SK-N-SH (cell line): Measurements from ENCODE around the gene HPS5. TPM values are rescaled to one million over a fixed set of nuclear protein-coding genes. Genes with fewer than 3 reads are reported as not detected.

Experiments
- CTCF ChIA-PET: fragments of 300-600, 350-600 bp; formaldehyde crosslinking; extraction: SDS; loops from one replicate; lab custom pipeline; 2021; lab: Yijun Ruan, JAX
- POLR2A ChIA-PET: fragments of 350-600 bp; sonication (Branson Sonifier 250); formaldehyde crosslinking; extraction: SDS; loops from one replicate; lab custom pipeline; 2020; ENCODE audit warnings: antibody characterized with exemption, inconsistent platforms; lab: Yijun Ruan, JAX
- DNase-seq: peaks from one replicate; pipeline ENCODE4 v3.0.0; 2012
- H2AFZ ChIP-seq: fragments of 200-600 bp; sonication (generic); 2 replicates; pipeline ENCODE4 v1.8.1; 2016; ENCODE audit warnings: antibody characterized with exemption, mild to moderate bottlenecking, low read depth
- H3F3A ChIP-seq: fragments of 200-600 bp; sonication (generic); replicated peaks from 2 replicates; pipeline ENCODE3; 2016; ENCODE audit warnings: antibody characterized with exemption, mild to moderate bottlenecking; ENCODE audit not compliant: insufficient read depth
- H3K27ac ChIP-seq, 2 experiments: fragments of 200-500 bp in 1 of 2; fragments of 200-600 bp in 1 of 2; sonication (Bioruptor generic) in 1 of 2; sonication (generic), shearing (Covaris generic) in 1 of 2; 2 replicates each; pipeline versions ENCODE4 v1.5.1 to v1.6.1; 2014 to 2016; ENCODE audit warnings: low read depth in 2 of 2, inconsistent platforms in 1 of 2, low read length in 1 of 2, mild to moderate bottlenecking in 1 of 2, mixed read lengths in 1 of 2
- H3K27me3 ChIP-seq: fragments of 200-600 bp; sonication (generic), shearing (Covaris generic); 2 replicates; pipeline ENCODE4 v1.6.1; 2016; ENCODE audit warnings: mixed run types; ENCODE audit not compliant: insufficient read depth
- H3K36me3 ChIP-seq, 2 experiments: fragments of 200-500 bp in 1 of 2; fragments of 200-600 bp in 1 of 2; sonication (Bioruptor generic) in 1 of 2; sonication (generic) in 1 of 2; replicated peaks in 1 of 2; 2 replicates each; pipeline versions ENCODE3 to v1.5.1; 2014 to 2016; ENCODE audit warnings: low read length in 1 of 2, mild to moderate bottlenecking in 1 of 2; ENCODE audit not compliant: insufficient read depth in 2 of 2, control insufficient read depth in 1 of 2
- H3K4me1 ChIP-seq, 2 experiments: fragments of 200-500 bp in 1 of 2; fragments of 200-600 bp in 1 of 2; sonication (Bioruptor generic) in 1 of 2; sonication (generic), shearing (Covaris generic) in 1 of 2; 2 replicates each; pipeline versions ENCODE4 v1.5.1 to v1.6.1; 2014 to 2016; ENCODE audit warnings: low read depth in 1 of 2, low read length in 1 of 2, mixed run types in 1 of 2; ENCODE audit not compliant: insufficient read depth in 2 of 2, control insufficient read depth in 1 of 2
- H3K4me2 ChIP-seq: fragments of 200-600 bp; sonication (generic), shearing (Covaris generic); 2 replicates; pipeline ENCODE4 v1.6.1; 2017; ENCODE audit warnings: mixed run types
- H3K4me3 ChIP-seq, 2 experiments: fragments of 200-500 bp in 1 of 2; fragments of 200-600 bp in 1 of 2; sonication (Bioruptor generic) in 1 of 2; sonication (generic), shearing (Covaris generic) in 1 of 2; 2 replicates each; pipeline versions ENCODE4 v1.5.1 to v1.8.1; 2014 to 2016; ENCODE audit warnings: low read depth in 2 of 2, inconsistent platforms in 1 of 2, low read length in 1 of 2, mild to moderate bottlenecking in 1 of 2, mixed read lengths in 1 of 2, moderate library complexity in 1 of 2
- H3K79me2 ChIP-seq: fragments of 200-600 bp; sonication (generic); 2 replicates; pipeline ENCODE4 v1.8.1; 2017; ENCODE audit warnings: mild to moderate bottlenecking; ENCODE audit not compliant: insufficient read depth
- H3K9ac ChIP-seq: fragments of 200-600 bp; sonication (generic); 2 replicates; pipeline ENCODE4 v1.6.1; 2017; ENCODE audit warnings: mixed run types
- H3K9me2 ChIP-seq: fragments of 200-600 bp; sonication (generic); 2 replicates; pipeline ENCODE4 v1.6.1; 2017; ENCODE audit warnings: mixed run types
- H3K9me3 ChIP-seq: fragments of 200-600 bp; sonication (generic); 2 replicates; pipeline ENCODE4 v1.6.1; 2017; ENCODE audit warnings: mixed run types, mild to moderate bottlenecking, moderate library complexity
- H4K20me1 ChIP-seq: fragments of 200-600 bp; sonication (generic); 2 replicates; pipeline ENCODE4 v1.6.1; 2017; ENCODE audit warnings: mild to moderate bottlenecking, mixed run types; ENCODE audit not compliant: insufficient read depth
- FOXJ3 ChIP-seq: sonication (generic); formaldehyde crosslinking; IDR thresholded peaks from 2 replicates; pipeline ENCODE4 v1.5.1; 2020; ENCODE audit warnings: mild to moderate bottlenecking, missing genetic modification reagents
- GATA2 ChIP-seq: sonication (generic); formaldehyde crosslinking; IDR thresholded peaks from 2 replicates; pipeline ENCODE4 v1.5.0; 2020; ENCODE audit warnings: mild to moderate bottlenecking, missing genetic modification reagents
- JUND ChIP-seq: IDR thresholded peaks from 2 replicates; pipeline ENCODE4 v1.4.0; 2012
- MXI1 ChIP-seq: IDR thresholded peaks from 2 replicates; pipeline ENCODE4 v1.6.1; 2012; ENCODE audit warnings: mild to moderate bottlenecking, low read depth, low read length, improper control_type of control experiment
- POLR2AphosphoS5 ChIP-seq: IDR thresholded peaks from 2 replicates; pipeline ENCODE4 v1.6.1; 2012; ENCODE audit warnings: low read depth, low read length
- RAD21 ChIP-seq: IDR thresholded peaks from 2 replicates; pipeline ENCODE4 v1.6.1; 2012; ENCODE audit warnings: mild to moderate bottlenecking, low read length
- RXRA ChIP-seq: IDR thresholded peaks from 2 replicates; pipeline ENCODE4 v1.4.0; 2012; ENCODE audit warnings: low read depth, mild to moderate bottlenecking, borderline replicate concordance
- SMC3 ChIP-seq: IDR thresholded peaks from 2 replicates; pipeline ENCODE4 v1.6.1; 2012; ENCODE audit warnings: low read depth, low read length, improper control_type of control experiment
- TEAD4 ChIP-seq: IDR thresholded peaks from 2 replicates; pipeline ENCODE4 v1.4.0; 2012; ENCODE audit warnings: mild to moderate bottlenecking, borderline replicate concordance; ENCODE audit not compliant: insufficient read depth
- YY1 ChIP-seq: IDR thresholded peaks from 2 replicates; pipeline ENCODE4 v1.4.0; 2012; ENCODE audit warnings: low read depth, mild to moderate bottlenecking
- WGBS: methylation state at CpG from one replicate; pipeline ENCODE4 v1.1.6; 2017; ENCODE audit warnings: low lambda C conversion rate; 5-methylcytosine and 5-hydroxymethylcytosine counted together
- polyA plus RNA-seq, 3 experiments: library from polyadenylated mRNA; depleted of rRNA; stranded (reverse); fragments of >200 nt; gene quantifications; 2 replicates each; pipeline ENCODE4 v1.2.3, GENCODE V29; 2012
- TF ChIP-seq, protein P1 (sequence below): IDR thresholded peaks from 2 replicates; pipeline ENCODE4 v1.4.0; 2012; ENCODE audit warnings: low read depth, borderline replicate concordance
- TF ChIP-seq, protein P2 (sequence below): fragments of 200-600 bp; sonication (generic); IDR thresholded peaks from 2 replicates; pipeline ENCODE4 v1.6.1; 2017; ENCODE audit warnings: antibody characterized with exemption, mild to moderate bottlenecking, moderate library complexity
- TF ChIP-seq, protein P3 (sequence below): IDR thresholded peaks from 2 replicates; pipeline ENCODE4 v1.4.0; 2012; ENCODE audit warnings: low read depth
- TF ChIP-seq, protein P4 (sequence below): fragments of 150-350 bp; IDR thresholded peaks from 2 replicates; pipeline ENCODE4 v1.6.1; 2016; ENCODE audit warnings: mild to moderate bottlenecking, low read depth, low read length
- TF ChIP-seq, protein P5 (sequence below): IDR thresholded peaks from 2 replicates; pipeline ENCODE4; 2012
- TF ChIP-seq, protein P6 (sequence below): fragments of 150-350 bp; IDR thresholded peaks from 2 replicates; pipeline ENCODE4 v1.6.1; 2017; ENCODE audit warnings: antibody characterized with exemption, low read length, low read depth, borderline replicate concordance
- TF ChIP-seq, protein P7 (sequence below): IDR thresholded peaks from 2 replicates; pipeline ENCODE4 v1.4.0; 2012; ENCODE audit warnings: low read depth, borderline replicate concordance

The HPS5 gene
- polyA plus RNA-seq, 1 of the 3 experiments (the other 2 are of a cell fraction) = 8.2 TPM

DNA sequence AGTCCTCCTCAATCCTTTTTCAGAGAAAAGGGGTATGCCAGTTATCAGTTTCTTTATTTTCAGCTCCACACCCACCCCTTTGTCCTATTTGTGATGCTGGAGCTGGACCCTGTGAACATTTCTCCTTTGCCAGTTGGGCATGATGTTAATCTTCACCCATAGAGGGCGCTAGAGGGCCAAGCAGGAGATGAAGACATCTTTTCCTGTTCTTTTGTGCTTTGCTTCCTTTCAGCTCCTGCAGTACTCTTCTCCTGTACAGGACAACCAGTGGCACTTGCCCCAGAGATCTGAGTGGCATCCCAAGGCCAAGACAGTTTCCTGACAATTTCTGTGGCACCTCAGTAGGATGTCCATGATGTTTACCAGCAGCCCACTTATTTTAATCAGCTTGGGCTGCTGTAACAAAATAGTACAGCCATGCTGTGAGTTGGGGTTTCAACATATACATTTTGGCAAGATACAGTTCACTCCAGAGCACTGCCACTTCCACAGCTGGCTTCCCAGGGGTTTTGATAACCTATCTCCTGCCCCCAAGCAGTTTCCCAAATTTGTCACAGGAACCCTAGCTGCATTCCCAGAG lies 78.1 kb downstream of the HPS5 start:
- DNase-seq = peak; percentile 53
- no peak overlapping the region for H3K27ac ChIP-seq
- peak overlapping the region; percentile 48; the same call in 1 of the 2 replicates for H2AFZ ChIP-seq
- no peaks in the 10 kb centered on the region for H3F3A ChIP-seq
- H4K20me1 ChIP-seq = no peaks in the 10 kb centered on the region
- ChIA-PET POLR2A (no interaction called here), CTCF (interaction anchor here (0.6 to 2.7 kb wide), 54 partner anchors 8 to 632 kb away, joined by 3 to 19 read pairs (median 4); partner anchors contain the start of genes IGSF22, SAA1, SAAL1 and TMEM86A)
- H3K4me3 ChIP-seq = no peak overlapping the region
- no peaks in the 10 kb centered on the region for H3K9me2 ChIP-seq
- no peak overlapping the region for H3K4me2 ChIP-seq
- H3K9ac ChIP-seq = no peak overlapping the region
- no peaks in the 10 kb centered on the region for H3K9me3 ChIP-seq
- H3K79me2 ChIP-seq = no peaks in the 10 kb centered on the region
- WGBS = 0% methylated on average over 1 of the region's 1 CpG
- no peaks in the 10 kb centered on the region for H3K4me1 ChIP-seq
- H3K36me3 ChIP-seq = no peaks in the 10 kb centered on the region
- H3K27me3 ChIP-seq = no peaks in the 10 kb centered on the region; the same call in 1 of the 2 replicates
- TF ChIP-seq RAD21 (peak; percentile 78), POLR2AphosphoS5 (no peak), SMC3 (peak; percentile 53)
- TF ChIP-seq, protein P1, sequence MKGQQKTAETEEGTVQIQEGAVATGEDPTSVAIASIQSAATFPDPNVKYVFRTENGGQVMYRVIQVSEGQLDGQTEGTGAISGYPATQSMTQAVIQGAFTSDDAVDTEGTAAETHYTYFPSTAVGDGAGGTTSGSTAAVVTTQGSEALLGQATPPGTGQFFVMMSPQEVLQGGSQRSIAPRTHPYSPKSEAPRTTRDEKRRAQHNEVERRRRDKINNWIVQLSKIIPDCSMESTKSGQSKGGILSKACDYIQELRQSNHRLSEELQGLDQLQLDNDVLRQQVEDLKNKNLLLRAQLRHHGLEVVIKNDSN = no peak
- TF ChIP-seq, protein P2, sequence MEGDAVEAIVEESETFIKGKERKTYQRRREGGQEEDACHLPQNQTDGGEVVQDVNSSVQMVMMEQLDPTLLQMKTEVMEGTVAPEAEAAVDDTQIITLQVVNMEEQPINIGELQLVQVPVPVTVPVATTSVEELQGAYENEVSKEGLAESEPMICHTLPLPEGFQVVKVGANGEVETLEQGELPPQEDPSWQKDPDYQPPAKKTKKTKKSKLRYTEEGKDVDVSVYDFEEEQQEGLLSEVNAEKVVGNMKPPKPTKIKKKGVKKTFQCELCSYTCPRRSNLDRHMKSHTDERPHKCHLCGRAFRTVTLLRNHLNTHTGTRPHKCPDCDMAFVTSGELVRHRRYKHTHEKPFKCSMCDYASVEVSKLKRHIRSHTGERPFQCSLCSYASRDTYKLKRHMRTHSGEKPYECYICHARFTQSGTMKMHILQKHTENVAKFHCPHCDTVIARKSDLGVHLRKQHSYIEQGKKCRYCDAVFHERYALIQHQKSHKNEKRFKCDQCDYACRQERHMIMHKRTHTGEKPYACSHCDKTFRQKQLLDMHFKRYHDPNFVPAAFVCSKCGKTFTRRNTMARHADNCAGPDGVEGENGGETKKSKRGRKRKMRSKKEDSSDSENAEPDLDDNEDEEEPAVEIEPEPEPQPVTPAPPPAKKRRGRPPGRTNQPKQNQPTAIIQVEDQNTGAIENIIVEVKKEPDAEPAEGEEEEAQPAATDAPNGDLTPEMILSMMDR = peak; percentile 88
- TF ChIP-seq, all 33 proteins: peak for 3

DNA sequence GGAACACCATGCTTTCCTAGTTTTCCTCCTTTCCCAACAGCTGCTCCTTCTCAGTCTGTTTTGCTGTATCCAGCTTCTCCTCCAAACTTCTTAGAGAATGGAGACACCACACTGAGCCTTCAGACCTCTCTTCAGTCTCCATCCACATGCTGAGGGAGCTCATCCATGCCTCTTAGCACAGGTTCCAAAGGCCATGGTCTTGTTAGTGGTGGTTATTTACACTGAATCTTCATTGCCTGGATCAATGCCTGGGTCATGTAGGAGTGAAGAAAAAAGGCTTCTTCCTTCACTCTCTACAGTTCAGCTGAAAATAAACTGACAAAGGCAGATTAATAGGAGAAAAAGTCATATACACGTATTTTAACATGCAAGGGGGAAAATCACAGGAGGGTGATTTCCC lies 82.3 kb downstream of the HPS5 start:
- TF ChIP-seq, protein P3, sequence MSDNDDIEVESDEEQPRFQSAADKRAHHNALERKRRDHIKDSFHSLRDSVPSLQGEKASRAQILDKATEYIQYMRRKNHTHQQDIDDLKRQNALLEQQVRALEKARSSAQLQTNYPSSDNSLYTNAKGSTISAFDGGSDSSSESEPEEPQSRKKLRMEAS = no peak
- TF ChIP-seq FOXJ3 (CRISPR knock-in tag) = no peak
- TF ChIP-seq JUND = no peak
- TF ChIP-seq, protein P4, sequence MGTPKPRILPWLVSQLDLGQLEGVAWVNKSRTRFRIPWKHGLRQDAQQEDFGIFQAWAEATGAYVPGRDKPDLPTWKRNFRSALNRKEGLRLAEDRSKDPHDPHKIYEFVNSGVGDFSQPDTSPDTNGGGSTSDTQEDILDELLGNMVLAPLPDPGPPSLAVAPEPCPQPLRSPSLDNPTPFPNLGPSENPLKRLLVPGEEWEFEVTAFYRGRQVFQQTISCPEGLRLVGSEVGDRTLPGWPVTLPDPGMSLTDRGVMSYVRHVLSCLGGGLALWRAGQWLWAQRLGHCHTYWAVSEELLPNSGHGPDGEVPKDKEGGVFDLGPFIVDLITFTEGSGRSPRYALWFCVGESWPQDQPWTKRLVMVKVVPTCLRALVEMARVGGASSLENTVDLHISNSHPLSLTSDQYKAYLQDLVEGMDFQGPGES = no peak
- no peak for TF ChIP-seq YY1
- TF ChIP-seq, protein P5, sequence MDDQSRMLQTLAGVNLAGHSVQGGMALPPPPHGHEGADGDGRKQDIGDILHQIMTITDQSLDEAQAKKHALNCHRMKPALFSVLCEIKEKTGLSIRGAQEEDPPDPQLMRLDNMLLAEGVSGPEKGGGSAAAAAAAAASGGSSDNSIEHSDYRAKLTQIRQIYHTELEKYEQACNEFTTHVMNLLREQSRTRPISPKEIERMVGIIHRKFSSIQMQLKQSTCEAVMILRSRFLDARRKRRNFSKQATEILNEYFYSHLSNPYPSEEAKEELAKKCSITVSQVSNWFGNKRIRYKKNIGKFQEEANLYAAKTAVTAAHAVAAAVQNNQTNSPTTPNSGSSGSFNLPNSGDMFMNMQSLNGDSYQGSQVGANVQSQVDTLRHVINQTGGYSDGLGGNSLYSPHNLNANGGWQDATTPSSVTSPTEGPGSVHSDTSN = no peak
- no peak for TF ChIP-seq GATA2 (CRISPR knock-in tag)
- no peak for TF ChIP-seq MXI1
- TF ChIP-seq, protein P1 = no peak
- TF ChIP-seq, protein P6, sequence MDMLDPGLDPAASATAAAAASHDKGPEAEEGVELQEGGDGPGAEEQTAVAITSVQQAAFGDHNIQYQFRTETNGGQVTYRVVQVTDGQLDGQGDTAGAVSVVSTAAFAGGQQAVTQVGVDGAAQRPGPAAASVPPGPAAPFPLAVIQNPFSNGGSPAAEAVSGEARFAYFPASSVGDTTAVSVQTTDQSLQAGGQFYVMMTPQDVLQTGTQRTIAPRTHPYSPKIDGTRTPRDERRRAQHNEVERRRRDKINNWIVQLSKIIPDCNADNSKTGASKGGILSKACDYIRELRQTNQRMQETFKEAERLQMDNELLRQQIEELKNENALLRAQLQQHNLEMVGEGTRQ = no peak
- TF ChIP-seq, protein P7, sequence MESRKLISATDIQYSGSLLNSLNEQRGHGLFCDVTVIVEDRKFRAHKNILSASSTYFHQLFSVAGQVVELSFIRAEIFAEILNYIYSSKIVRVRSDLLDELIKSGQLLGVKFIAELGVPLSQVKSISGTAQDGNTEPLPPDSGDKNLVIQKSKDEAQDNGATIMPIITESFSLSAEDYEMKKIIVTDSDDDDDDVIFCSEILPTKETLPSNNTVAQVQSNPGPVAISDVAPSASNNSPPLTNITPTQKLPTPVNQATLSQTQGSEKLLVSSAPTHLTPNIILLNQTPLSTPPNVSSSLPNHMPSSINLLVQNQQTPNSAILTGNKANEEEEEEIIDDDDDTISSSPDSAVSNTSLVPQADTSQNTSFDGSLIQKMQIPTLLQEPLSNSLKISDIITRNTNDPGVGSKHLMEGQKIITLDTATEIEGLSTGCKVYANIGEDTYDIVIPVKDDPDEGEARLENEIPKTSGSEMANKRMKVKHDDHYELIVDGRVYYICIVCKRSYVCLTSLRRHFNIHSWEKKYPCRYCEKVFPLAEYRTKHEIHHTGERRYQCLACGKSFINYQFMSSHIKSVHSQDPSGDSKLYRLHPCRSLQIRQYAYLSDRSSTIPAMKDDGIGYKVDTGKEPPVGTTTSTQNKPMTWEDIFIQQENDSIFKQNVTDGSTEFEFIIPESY = no peak
- no peak for TF ChIP-seq RXRA
- no peak for TF ChIP-seq TEAD4
- Histone ChIP-seq H3K36me3 (no peaks in the 10 kb centered on the region), H3K4me2 (no peak overlapping the region), H2AFZ (no peak overlapping the region), H3K4me3 (no peak overlapping the region), H3K9me2 (no peaks in the 10 kb centered on the region), H3K9ac (no peak overlapping the region), H3K9me3 (no peaks in the 10 kb centered on the region), H3F3A (no peaks in the 10 kb centered on the region), H3K27ac (no peak overlapping the region), H3K4me1 (no peaks in the 10 kb centered on the region), H3K27me3 (peaks cover 13% of the 10 kb centered on the region; the same call in 1 of the 2 replicates), H4K20me1 (no peaks in the 10 kb centered on the region), H3K79me2 (no peaks in the 10 kb centered on the region)
- CTCF ChIA-PET = no interaction called here
- POLR2A ChIA-PET = no interaction called here
- DNase-seq = no peak
- 23% methylated on average over 1 of the region's 1 CpG for WGBS
